Stimulated activated CD4-positive, alpha-beta T cell treated with anti-CD3 and anti-CD28 coated beads, Interleukin-1b, Interleukin-23, amount 100 ng/mL, for 24 hours (primary cell): ENCODE data around the gene CEP131.

ENCODE experiments used
- DNase-seq, 4 experiments: peaks; one replicate each; pipeline ENCODE4 v3.0.0-alpha.2; 2020; ENCODE audit warnings: low read depth in 4 of 4, low spot score in 1 of 4

CEP131 gene

DNA sequence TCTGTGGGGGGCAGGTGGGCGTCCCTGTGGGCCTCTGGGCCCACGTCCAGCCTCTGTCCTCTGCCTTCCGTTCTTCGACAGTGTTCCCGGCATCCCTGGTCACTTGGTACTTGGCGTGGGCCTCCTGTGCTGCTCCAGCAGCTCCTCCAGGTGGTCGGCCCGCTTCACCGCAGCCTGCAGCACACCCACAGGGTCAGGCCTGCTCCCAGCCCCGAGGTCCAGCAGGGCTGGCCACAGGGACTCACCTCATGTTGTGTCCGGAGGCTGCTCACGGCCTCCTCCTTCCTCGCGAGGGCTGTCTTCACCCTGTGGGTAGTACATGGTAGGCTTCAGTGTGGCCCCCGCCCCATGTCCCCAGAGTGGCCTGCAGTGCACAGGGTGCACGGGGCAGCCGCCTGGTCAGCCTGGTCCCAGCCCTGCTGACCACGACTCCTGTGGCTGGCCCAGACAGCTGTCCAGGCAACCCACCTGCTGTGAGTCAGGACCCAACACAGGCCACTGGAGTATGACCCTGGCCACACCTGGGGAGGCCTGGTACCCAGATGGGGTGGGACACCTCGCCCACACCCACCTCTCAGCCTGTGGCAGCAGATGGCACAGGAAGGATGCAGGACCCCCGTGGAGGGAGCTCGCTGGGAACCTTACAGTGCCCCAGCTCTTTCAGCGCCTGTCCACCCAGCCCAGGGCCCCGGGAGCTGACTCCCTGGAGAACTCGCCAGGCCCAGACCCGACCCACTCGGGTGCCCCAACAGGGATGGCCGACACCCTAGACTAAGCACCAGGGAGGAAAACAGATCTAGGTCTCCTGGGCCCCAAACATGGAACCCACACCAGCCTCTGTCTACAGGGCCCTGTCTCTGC is 32.9 kb downstream of the CEP131 start:
- no peak for DNase-seq

DNA sequence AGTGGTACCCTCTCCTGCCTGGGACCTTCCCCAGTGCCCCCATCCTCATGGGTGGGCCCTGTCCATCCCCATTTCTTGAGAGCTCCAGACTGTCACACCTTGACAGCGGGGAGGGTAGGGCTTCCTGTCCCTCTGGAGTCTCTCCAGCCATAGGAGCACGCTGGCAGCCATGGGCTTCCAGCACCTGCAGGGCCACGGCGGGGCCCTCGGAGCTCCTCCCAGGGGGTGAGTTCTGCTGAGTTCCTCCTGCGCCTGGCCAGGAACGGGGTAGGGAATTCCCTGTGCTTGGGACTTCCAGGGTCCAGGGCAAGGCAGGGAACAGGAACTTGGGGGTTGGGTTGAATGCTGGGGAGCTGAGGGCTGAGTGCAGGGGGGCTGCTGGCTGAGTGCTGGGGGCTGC is 33.7 kb downstream of the CEP131 start:
- DNase-seq, result no peak

DNA sequence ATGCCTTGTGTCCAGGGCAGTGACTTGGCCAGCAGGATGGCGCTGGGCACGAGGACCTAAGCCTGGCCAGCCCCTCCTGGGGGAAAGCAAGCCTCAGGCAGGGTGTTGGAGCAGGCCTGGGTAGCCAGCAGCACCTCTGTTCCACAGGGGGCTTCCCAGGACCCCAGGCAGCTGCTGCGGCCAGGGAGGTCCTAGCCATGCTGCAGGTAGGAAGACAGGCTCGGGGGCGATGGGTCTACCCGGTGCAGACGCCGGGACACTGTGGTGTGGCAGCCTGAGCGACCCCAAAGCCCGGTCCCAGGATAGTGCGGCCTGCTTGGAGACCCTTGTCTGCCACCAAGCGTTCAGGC is 34.3 kb downstream of the CEP131 start:
- no peak for DNase-seq

DNA sequence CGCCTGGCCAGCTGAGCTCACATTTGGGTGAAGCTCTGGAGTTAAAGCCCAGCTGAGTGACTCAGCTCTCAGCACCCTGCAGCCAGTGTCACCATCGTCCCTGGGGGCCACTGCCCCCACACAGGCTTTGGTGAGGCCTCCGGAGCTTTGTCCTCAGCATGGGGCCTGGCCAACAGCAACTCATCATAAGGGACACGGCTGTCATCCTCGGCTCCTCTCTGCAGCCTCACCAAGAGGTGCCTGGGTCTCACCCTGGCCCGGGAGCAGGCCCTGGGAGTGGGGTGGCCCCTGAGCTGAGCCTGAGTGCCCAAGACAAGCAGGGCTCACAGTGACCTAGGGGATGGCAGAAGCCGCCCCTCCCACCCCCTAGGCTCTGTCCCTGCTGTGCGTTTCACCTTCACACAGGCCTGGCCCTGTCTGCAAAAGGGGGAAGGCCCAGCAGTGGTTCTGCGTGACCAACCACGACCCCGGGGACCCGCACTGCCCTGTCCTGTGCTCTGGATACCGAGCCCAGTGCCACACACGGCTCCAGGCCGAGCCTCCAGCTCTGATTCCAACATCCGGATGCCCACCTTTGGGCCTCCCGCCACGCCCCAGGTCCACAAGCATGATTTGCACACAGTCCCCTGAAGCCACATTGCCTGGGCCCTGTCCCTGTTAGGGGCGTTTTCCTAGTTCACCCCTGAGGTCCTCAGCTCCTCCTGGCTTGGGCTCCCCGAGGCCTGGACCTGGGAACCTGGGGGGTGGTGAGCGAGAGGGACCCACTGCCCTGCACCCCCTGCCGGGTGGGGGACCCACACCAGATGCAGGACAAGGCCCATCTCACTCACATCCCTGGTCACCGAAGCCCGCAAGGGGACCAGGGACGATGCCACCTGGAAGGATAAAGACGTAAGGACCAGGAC is 34.9 kb downstream of the CEP131 start:
- DNase-seq, result no peak

DNA sequence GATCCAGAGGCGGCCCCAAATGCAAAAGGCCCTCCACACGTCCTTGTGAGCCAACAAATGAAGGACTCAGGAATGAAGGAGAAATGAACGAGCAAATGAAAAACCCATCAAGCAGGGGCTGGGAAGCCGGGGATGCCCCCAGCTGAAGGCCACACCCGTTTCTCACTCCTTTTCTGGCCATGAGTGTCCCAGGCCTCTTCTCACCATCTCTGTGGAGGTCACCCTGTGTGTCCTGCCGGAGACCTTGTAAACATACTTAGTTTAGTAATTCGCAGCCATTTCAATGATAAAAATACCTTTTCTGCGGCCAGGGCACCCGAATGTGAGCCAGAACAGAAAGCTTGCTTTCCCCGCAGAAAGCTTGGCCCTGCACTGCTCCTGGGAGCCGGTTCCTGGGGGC is 35.6 kb downstream of the CEP131 start:
- DNase-seq, result no peak

DNA sequence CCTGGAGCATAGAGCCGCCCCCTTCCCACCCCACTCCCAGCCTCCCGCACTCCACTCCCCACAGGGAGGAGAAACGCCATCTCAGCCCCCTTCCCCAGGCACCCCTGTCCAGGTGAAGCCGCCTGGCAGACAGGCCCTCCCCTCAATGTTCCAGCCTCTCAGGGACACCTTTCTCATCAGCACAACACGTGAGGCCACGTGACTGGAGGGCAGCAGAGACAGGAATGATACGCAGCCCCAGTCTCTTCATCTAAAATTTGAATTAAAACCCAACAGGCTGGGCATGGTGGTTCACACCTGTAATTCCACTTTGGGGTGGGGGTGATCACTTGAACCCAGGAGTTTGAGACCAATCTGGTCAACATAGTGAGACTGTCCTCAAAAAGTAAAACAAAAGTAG is 36.6 kb downstream of the CEP131 start:
- no peak for DNase-seq

DNA sequence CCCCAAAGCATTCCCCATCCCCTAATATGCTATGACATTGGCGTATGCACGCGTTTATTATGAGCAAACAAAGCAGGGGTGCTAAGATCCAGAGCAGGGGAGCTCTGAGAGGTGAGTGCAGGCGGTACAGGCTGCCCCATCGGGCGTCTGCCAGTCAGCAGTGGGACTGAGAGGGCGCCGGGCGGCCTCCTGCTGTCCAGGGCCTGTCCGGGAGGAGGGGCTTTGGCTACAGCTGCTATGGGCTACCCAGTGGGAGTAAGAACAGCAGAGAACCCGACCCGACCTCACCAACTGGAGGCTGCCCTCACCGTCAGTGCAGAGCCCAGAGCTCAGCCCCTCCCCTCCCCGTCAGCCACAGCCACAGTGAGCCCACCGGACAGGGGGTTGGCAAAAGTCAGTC is 38.2 kb downstream of the CEP131 start:
- no peak for DNase-seq

DNA sequence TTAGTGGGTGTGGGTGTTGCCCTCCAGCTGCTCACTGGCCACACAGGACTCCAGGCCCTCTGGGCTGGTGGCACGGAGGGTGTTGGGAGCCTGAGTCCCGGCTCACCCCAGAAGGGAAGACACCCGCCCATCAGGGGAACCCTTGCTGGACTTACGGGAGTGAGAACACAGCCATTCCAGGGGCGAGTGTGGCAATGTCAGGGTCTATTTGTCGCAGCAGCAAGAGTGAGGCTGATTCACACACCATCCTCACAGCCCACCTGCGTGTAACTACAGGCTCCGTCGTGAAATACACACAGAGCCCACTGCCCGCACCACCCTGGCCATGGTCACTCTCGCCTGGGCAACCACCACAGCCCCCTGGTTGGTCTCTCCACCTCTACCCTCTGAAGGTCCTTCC is 39.0 kb downstream of the CEP131 start:
- DNase-seq, result no peak

DNA sequence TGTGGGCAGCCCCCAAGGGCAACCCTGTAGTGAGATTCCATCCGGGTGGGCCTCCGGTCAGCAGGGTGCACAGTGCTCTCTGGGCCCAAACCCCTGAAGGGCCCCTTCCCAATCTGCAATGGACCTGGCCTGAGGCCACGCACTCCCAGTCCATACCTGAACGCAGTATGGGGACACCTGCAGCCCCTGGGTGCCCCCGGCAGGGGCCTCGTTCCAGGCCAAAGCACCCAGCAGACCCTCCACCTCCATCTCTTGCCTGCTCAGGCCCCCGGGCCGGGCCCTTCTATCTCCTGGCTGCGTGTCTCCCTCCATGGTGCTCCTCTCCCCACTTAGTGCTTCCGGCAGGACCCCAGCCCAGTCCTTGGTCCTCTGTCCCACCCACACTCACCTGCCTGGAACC is 39.4 kb downstream of the CEP131 start:
- no peak for DNase-seq

DNA sequence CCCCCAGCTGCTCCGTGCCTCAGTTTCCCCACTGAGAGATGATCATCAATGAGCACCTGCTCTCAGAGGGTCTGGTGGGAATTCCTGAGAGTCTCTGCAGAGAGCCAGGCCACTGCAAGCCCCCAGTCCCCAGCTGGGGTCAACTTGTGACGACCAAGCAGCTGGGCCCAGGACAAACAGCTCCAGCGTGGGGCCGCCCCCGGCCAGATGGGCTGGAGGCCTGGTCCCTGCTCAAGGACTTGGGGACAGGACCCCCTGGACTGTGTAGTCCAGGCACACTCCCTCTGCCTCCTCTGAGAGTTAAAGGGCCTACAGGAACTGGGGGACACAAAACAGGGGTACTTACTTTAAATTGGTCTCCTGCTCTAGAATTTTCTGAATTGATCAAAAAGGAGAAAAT is 40.2 kb downstream of the CEP131 start:
- no peak for DNase-seq

DNA sequence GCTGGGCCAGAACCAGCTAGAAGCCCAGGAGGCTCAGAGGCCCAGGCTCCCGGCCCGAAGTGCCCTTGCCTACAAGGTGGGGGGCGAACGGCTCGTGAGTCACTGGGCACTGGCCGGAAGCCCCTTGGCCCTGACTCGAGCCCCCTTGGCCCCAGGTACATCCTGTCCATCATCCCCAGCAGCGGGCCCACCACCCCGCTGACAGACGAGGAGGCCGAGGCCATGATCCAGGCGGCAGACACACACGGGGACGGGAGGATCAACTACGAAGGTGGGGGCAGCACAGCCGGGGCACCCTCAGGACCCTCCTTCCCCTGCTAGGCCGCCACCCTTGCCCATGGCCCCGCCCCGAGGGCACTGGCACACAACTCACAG is 41.0 kb downstream of the CEP131 start:
- DNase-seq, result no peak

DNA sequence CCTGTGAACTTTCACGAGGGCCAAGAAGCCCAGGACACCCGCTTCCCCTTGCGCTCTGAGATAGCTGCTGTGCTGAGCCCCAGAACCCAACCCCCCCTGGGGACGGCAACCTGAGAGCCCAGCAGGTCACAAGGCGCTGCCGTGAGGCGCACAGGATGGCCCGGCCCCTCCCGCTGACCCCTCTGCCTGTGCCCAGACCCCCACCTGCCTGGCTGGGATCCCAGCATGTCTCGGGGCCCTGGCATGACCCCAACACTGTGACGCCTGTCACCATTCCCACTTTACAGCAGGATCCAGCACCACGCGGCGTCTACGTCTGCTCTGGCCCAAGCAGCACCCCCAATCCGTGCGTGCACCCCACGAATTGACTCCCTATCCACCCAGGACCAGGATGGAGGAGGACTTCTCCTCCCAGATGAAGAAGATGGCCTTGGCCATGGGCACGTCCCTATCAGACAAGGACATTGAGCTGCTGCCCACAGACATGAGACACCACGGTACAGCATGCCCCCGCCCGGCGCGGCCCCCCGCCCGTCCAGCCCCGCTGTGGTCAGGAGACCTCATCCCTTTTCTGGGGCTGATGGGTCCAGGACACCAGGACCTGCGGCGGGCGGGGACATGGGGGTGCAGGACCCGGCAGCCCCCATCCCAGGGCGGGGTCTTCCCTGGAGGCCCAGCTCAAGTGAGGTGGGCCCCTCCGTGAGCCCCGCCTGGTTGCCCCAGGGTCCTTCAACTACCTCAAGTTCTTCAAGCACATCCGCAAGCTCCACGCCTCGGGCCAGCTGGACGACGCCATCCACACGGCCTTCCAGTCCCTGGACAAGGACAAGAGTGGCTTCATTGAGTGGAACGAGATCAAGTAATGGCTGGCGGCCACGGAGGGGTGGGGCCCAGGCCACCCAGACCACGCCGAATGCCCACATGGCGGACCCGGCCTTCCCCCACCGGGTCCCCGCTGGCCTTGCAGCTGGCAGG is 41.6 kb downstream of the CEP131 start:
- DNase-seq, result no peak

DNA sequence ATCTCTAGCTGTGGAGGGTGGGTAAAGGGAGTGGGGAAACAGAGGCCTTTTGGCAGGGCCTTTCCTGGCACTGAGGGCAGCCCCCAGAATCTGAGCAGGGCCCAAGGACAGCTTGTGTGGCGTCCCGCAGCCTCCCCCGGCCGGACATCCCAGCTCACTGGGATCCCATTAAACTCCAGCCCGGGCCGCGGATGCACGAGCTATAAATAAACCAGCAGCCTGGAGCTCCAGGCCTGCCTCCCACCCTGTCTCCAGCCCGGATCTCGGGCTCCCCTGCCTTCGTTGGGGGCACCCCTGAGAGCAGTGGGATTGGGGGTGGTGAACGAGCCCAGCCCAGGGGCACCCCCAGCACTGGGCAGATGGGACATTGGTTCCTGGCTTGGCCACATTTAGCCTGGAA is 42.9 kb downstream of the CEP131 start:
- DNase-seq, result no peak

DNA sequence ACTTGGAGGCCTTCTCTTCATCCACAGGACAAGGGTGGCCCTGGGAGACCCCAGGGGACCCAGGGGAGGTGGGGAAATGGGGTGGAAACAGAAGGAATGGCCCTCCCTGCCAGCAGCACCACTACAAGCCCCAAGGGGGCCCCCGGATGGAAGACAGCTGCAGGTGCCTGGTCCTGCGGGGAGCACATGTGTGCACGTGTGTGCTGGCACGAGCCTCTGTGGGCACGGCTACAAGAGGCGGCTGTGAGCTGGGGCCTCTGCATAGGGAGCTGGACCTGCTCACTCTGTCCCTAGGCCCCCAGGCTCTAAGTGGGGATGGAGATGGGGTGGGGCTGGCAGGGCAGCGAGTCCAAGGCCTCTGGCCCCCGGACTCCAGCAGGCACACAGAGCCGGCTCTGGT is 43.5 kb downstream of the CEP131 start:
- no peak for DNase-seq

DNA sequence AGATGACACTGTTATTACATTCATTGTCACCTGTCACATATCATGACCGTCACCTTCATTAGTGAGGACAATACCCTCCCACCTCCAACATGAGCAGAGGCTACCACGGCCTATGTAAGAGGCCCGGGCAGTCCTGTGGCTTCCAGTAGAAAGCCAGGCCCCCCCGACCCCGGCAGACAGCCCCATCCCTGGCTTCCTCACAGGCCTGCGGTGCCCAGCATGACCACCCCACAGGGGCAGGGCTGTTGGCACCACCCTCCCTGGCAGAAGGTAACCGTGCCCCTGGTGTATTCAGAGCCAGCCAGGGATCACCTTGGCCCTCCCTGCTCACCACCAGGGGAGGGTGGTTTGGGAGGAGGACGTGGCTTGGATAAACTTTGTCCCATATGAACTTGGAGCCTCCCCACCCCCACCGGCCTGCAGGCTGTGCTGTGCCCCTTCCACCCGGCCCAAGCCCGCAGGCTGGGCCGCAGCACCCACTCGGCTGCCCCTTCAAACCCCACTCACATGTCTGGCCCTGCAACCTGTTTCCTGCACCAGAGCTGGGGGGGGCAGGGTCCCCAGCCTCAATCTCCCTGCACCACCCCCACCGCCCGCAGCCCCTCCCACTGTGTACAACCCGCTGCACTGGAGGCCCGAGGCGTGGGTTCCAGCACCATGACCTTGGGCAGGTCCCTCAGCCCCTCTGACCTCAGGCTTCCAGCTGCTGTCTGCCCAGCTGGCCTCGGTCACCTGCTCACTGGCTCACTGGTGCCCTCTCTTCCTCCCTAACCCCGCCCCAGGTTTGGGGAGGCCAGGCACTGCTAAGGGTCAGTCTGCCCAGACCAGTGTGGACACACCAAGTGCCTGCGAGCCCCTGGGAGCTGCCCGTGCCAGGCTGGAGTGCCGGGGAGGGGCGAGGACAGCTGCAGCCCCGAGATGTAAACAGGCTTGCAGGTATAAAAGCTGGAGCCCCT is 44.4 kb downstream of the CEP131 start:
- no peak for DNase-seq

DNA sequence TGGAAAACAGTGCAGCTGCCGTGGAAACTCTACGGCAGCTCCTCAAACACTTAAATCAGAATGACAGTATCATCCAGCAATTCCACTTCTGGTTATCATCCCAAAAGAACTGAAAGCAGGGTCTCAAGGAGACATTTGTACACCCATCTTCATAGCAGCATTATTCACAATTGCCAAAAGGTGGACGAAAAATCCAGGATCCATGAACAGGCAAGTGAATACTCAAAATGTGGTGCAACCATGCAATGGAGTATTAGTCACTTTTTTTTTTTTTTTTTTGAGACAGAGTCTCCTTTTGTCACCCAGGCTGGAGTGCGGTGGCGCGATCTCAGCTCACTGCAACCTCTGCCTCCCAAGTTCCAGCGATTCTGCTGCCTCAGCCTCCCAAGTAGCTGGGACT is 46.1 kb downstream of the CEP131 start:
- DNase-seq, result no peak

DNA sequence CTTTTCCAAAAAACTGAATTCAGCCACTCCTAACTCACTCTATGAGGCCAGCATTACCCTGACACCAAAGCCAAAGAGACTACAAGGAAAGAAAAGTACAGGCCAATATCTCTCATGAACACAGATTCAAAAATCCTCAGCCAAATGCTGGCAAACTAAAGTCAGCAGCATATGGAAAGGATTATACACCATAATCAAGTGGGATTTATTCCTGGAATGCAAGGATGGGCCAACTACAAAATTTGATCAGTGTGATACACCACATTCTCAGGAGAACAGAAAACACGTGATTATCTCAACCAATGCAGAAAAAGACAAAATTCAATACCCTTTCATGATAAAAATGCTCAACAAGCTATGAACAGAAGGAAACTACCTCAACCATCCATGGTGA is 49.0 kb downstream of the CEP131 start:
- DNase-seq, result no peak

DNA sequence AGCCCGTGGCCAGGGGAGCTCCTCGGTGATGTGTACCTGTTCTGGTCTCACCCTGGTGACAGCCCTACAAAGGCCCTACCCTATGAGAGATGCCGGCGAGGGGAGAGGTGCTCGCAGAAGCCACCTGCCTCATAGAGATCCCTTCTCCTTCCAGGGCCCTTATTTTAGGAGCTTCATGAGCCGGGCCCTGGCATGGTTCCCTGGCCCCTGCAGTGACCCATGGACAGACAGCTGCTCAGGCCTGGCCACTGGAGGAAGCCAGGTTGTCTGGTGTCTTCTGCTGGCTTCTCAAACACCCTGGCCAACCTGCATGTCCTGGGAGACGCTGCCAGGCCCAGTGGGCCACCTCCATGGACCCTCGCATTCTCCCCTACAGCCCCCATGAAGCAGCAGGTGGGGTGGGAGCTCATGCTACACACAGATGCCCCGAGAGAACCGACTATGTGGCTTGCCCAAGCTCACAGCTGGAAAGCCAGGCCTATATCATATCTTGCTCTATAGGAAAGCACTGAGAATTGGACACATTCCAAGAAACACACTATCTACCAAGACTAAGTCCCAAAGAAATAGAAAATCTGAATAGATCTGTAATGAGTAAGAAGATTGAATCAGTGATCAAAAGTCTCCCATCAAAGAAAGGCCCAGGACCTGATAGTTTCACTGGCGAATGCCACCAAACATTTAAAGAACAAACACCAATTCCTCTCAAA is 49.6 kb downstream of the CEP131 start:
- DNase-seq, result no peak

DNA sequence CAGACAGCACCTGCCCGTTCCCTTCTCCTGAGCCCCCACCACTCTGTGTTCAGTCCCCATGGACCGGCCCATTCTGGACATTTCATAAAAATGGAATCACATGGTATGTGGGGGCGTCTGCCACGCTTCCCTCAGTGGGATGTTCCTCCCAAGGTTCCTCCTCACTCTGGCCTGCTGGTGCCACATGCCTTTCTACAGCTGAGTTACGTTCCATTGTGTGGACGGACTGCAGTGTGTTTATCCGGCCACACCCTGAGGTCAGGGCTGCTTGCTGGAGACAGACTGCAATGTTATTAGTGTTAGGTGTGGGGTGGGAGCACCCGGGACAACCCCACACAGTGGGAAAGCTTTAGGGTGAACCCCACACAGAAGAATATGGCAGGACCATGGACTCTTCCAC is 50.8 kb downstream of the CEP131 start:
- DNase-seq, result no peak
